Duodenal mucosa (tissue), 2 donors: ENCODE results near the gene BBS4.

Experiments
- H3K27ac ChIP-seq: one replicate; pipeline ENCODE4 v1.7.0; 2013; ENCODE audit warnings: low read depth, low read length
- H3K27me3 ChIP-seq, 2 donors: one replicate each; pipeline ENCODE4 v1.7.0; 2013; ENCODE audit warnings: low read length in 2 of 2, control low read depth in 1 of 2; ENCODE audit not compliant: insufficient read depth in 2 of 2, control insufficient read depth in 1 of 2
- H3K36me3 ChIP-seq, 2 donors: one replicate each; pipeline ENCODE4 v1.7.0; 2013; ENCODE audit warnings: low read length in 2 of 2, control low read depth in 1 of 2; ENCODE audit not compliant: insufficient read depth in 2 of 2, control insufficient read depth in 1 of 2
- H3K4me1 ChIP-seq, 2 donors: one replicate each; pipeline ENCODE4 v1.7.0; 2013; ENCODE audit warnings: low read length in 2 of 2, control low read depth in 1 of 2; ENCODE audit not compliant: insufficient read depth in 2 of 2, control insufficient read depth in 1 of 2
- H3K4me3 ChIP-seq, 2 donors: one replicate each; pipeline ENCODE4 v1.7.0; 2013; ENCODE audit warnings: low read length in 2 of 2, low read depth in 1 of 2
- H3K9ac ChIP-seq, 2 donors: one replicate each; pipeline ENCODE4 v1.7.0; 2013; ENCODE audit warnings: low read length in 2 of 2, low read depth in 1 of 2
- H3K9me3 ChIP-seq, 2 donors: one replicate each; pipeline ENCODE4 v1.7.0; 2013; ENCODE audit warnings: low read length in 2 of 2, control low read depth in 1 of 2; ENCODE audit not compliant: control insufficient read depth in 1 of 2

The BBS4 gene

GRCh38 chr15:72781631-72782030 is 95.6 kb downstream of the BBS4 start:
- Histone ChIP-seq H3K4me1 (peaks cover 18 to 32% of the 10 kb centered on the region in 2 donors), H3K9ac (no peak overlapping the region), H3K36me3 (peaks cover 0 to 5% of the 10 kb centered on the region in 2 donors), H3K4me3 (peak overlapping the region in 1 of 2 donors; percentile 98), H3K27me3 (no peaks in the 10 kb centered on the region), H3K9me3 (no peaks in the 10 kb centered on the region), H3K27ac (no peak overlapping the region)

GRCh38 chr15:72782274-72783003 is 96.4 kb downstream of the BBS4 start:
- Histone ChIP-seq H3K9ac (peak overlapping the region; percentile 96 to 97), H3K27me3 (no peaks in the 10 kb centered on the region), H3K36me3 (peaks cover 0 to 5% of the 10 kb centered on the region in 2 donors), H3K4me1 (peaks cover 18 to 32% of the 10 kb centered on the region in 2 donors), H3K9me3 (no peaks in the 10 kb centered on the region), H3K27ac (no peak overlapping the region), H3K4me3 (peak overlapping the region; percentile 98)

DNA sequence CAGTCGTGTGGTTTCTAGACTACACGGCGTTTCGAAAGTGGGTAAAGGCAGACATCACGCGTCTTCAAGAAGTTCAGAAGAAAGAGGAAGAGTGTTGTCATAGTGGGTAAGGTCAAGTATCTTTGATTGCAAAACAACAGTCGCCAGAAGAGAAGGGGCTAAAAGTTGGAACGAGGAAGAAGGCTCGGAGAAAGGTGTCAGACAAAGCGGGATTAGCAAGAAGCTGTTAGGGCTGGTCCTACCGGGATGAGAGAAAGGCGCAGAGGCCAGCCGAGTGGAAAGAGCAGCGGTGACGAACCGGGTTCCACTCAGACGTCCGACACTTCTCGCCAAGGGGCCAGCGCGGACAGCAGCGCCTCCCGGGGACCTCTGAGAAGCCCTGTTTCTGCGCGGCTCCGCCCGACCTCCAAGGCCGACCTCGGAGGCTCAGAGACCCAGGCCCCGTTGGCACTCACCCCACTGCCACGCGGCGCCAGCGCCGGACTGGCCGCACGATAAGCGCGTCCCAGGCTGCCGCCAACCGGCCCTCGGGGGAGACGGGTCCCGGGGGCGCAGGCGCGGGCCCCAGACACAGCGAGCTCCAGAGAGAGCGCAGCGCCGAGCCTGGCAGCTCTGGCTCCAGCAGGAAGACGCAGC is 97.1 kb downstream of the BBS4 start:
- H3K9ac ChIP-seq, result peak overlapping the region; percentile 96 to 97
- H3K36me3 ChIP-seq, result peaks cover 0 to 2% of the 10 kb centered on the region in 2 donors
- H3K27ac ChIP-seq, result peak overlapping the region; percentile 90
- peaks cover 18 to 32% of the 10 kb centered on the region in 2 donors for H3K4me1 ChIP-seq
- H3K27me3 ChIP-seq, result no peaks in the 10 kb centered on the region
- no peaks in the 10 kb centered on the region for H3K9me3 ChIP-seq
- peak overlapping the region; percentile 98 for H3K4me3 ChIP-seq

GRCh38 chr15:72783640-72784455 is 97.8 kb downstream of the BBS4 start, which contains the start of gene ADPGK:
Gene ADPGK (minus strand): TSS chr15:72783758. CDS start chr15:72783691, 67 bp downstream.
- peak within 1 kb of the TSS; percentile 90 for H3K27ac ChIP-seq
- peak within 1 kb of the TSS; percentile 98 for H3K4me3 ChIP-seq
- no peaks in the 10 kb centered on the region for H3K36me3 ChIP-seq
- no peaks in the 10 kb centered on the region for H3K9me3 ChIP-seq
- H3K4me1 ChIP-seq, result peaks cover 18 to 32% of the 10 kb centered on the region in 2 donors
- peak within 1 kb of the TSS; percentile 96 to 97 for H3K9ac ChIP-seq
- no peaks in the 10 kb centered on the region for H3K27me3 ChIP-seq

GRCh38 chr15:72784456-72784876 is 98.5 kb downstream of the BBS4 start:
- Histone ChIP-seq H3K27ac (peak overlapping the region; percentile 90), H3K9me3 (no peaks in the 10 kb centered on the region), H3K9ac (peak overlapping the region; percentile 96 to 97), H3K27me3 (no peaks in the 10 kb centered on the region), H3K4me3 (peak overlapping the region; percentile 98), H3K4me1 (peaks cover 18 to 32% of the 10 kb centered on the region in 2 donors), H3K36me3 (no peaks in the 10 kb centered on the region)

GRCh38 chr15:72785432-72785831 is 99.4 kb downstream of the BBS4 start:
- no peak overlapping the region for H3K4me3 ChIP-seq
- H3K9me3 ChIP-seq, result no peaks in the 10 kb centered on the region
- no peak overlapping the region for H3K27ac ChIP-seq
- no peaks in the 10 kb centered on the region for H3K27me3 ChIP-seq
- no peaks in the 10 kb centered on the region for H3K36me3 ChIP-seq
- H3K4me1 ChIP-seq, result peaks cover 18 to 32% of the 10 kb centered on the region in 2 donors
- no peak overlapping the region for H3K9ac ChIP-seq

DNA sequence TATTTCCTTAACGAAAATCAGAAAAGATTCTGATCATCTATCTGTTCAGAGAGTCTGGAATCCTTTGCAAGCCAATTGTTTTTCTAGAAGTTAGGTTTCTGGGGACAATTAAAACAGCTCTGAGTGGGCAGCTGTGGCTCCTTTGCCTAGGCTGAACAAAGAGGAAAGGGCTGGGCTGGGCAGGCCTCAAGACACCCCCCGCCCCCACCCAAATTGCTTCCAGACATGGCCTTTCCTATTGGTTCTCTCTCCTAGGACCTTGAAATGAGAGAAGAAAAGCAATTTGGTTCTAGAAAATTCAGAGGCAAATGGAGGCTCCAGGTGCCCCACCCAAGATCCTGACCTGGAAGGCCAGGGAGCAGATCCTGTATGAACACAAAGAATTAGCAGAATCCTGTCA is 99.8 kb downstream of the BBS4 start:
- Histone ChIP-seq H3K4me1 (peaks cover 18 to 30% of the 10 kb centered on the region in 2 donors), H3K4me3 (no peak overlapping the region), H3K36me3 (no peaks in the 10 kb centered on the region), H3K9me3 (no peaks in the 10 kb centered on the region), H3K27me3 (no peaks in the 10 kb centered on the region), H3K27ac (no peak overlapping the region), H3K9ac (no peak overlapping the region)

DNA sequence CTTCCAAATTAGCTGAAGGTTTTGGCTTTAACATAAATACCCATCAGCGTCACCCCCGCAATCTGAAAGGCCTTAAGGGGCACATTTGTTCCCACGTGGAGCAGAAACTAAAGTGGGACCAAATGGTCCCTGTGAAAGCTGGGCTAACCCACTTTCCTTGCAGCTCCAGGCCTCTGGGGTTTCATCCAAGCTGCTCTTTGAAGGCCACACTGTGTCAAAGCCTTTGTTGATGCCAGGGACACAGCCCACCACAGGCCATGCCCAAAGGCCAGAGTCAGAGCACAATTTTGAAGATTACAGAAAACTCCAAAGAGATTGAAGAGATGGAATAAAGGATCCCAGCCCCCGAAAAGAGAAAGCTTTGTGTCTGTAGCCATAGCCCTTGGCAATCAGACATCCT is 100.2 kb downstream of the BBS4 start:
- no peaks in the 10 kb centered on the region for H3K36me3 ChIP-seq
- H3K27me3 ChIP-seq, result no peaks in the 10 kb centered on the region
- H3K27ac ChIP-seq, result no peak overlapping the region

DNA sequence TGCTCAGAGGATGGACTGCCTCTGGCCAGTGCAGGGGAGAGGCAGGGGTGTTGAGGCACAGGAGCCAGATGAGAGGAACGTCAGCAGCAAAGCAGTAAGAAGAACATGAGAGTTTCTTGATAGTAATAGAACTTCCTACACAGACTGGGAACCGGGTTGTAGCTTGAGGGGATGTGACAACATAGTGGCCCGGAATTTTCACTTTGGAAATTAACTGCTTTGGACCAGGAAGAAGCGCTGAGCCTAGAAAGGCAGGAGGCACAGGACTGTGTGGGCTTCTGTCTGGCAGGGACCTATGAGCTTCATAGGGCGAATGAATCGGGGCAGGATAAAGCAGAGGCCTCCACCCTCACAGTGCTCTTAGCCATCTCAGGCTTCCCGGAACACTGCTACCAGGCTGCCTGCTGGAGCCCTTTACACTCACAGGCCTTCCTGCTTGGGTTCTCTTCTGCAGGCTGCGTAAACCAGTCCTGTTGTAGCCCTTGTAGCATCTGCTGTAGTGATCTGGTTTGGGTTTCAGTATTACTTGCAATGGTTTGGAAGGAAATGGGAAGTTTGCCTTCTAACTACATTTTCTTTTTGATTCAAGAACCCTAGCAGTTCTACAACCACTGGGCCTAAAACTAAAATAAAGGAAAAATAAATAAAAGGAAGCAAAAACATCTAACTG is 100.8 kb downstream of the BBS4 start:
- Histone ChIP-seq H3K9ac (no peak overlapping the region), H3K4me1 (peaks cover 10 to 21% of the 10 kb centered on the region in 2 donors), H3K4me3 (no peak overlapping the region), H3K27me3 (no peaks in the 10 kb centered on the region), H3K36me3 (no peaks in the 10 kb centered on the region), H3K9me3 (no peaks in the 10 kb centered on the region), H3K27ac (no peak overlapping the region)

More for the DNA sequence above, 100.2 kb downstream of the BBS4 start:
- Histone ChIP-seq H3K9me3 (no peaks in the 10 kb centered on the region), H3K4me3 (no peak overlapping the region), H3K4me1 (peaks cover 16 to 26% of the 10 kb centered on the region in 2 donors), H3K9ac (no peak overlapping the region)
